ENCODE data around the gene NHERF2.

DNA sequence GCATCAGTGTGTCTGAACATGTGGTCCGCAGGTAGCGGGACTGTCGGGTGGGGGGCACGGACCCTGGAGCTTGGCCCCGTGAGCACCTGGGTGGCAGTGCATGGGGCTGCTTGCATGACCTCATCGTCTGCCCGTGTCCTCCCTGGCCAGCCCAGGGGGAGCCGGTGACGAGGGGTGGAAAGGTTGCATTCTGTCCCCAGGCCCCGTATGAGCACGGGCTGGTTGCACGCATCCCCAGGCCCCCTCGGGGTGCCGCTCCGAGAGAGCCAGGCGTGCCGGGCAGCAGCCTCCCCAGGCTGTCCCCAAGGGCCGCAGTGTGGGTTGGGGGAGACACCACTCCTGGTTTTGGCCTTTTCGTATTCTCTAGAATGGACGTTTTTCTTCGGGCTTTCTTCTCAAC lies 51.0 kb downstream of the NHERF2 start:
- TF ChIP-seq GATA2 (IDR thresholded peaks at IDR 0.05; ENCODE audit: low read depth, low read length) = no peak
- no peak for TF ChIP-seq GATA3 (IDR thresholded peaks at IDR 0.05; ENCODE audit: low read depth, low read length)

Measured in SH-SY5Y (cell line).